A549 (cell line): ENCODE results near the gene ESR2. TPM values are rescaled to one million over a fixed set of nuclear protein-coding genes. Genes with fewer than 3 reads are reported as not detected.
A peak's percentile ranks its signal among the peaks of the same experiment; 100 is the strongest.

Experiments
- ATAC-seq, 2 experiments: fragments of 200-7000 bp in 1 of 2; fragments of >200 bp in 1 of 2; cut with Nextera tagmentation in 1 of 2; cut with Tn5 transposase in 1 of 2; 3 replicates each; pipeline versions ENCODE4 v1.8.0 to v1.9.1; 2018 to 2020; ENCODE audit warnings: mild to moderate bottlenecking in 1 of 2, moderate library complexity in 1 of 2
- CTCF ChIA-PET: fragments of 300-600 bp; sonication (Branson Sonifier 250); formaldehyde crosslinking; extraction: SDS; loops from one replicate; lab custom pipeline; 2021; ENCODE audit warnings: antibody characterized with exemption, inconsistent platforms; lab: Yijun Ruan, JAX
- POLR2A ChIA-PET: fragments of 350-600 bp; formaldehyde crosslinking; extraction: SDS; loops from one replicate; lab custom pipeline; 2021; ENCODE audit warnings: antibody characterized with exemption, inconsistent platforms; lab: Yijun Ruan, JAX
- DNase-seq, 2 experiments: peaks; one replicate each; pipeline versions ENCODE4 v3.0.0 to v3.0.0-alpha.2; 2011 to 2016; ENCODE audit warnings: low read depth in 1 of 2, low spot score in 1 of 2
- FAIRE-seq: peaks from 2 replicates; lab custom pipeline; 2011; peaks lifted over from hg19 to GRCh38; lab: Jason Lieb, UNC
- H3K27ac ChIP-seq, 2 experiments: fragments of >200 bp; sonication (Bioruptor Twin); formaldehyde crosslinking; 3 replicates each; pipeline ENCODE4 v1.5.1; 2016 to 2017
- H3K4me1 ChIP-seq: fragments of >200 bp; sonication (Bioruptor Twin); formaldehyde crosslinking; 3 replicates; pipeline ENCODE4 v1.6.1; 2016
- H3K4me2 ChIP-seq: fragments of >200 bp; sonication (Bioruptor Twin); formaldehyde crosslinking; 3 replicates; pipeline ENCODE4 v1.6.1; 2016
- H3K4me3 ChIP-seq: fragments of >200 bp; sonication (Bioruptor Twin); formaldehyde crosslinking; 3 replicates; pipeline ENCODE4 v1.5.1; 2016
- H3K9me3 ChIP-seq: fragments of >200 bp; sonication (Bioruptor Twin); formaldehyde crosslinking; 3 replicates; pipeline ENCODE4 v1.6.1; 2016
- BHLHE40 ChIP-seq: IDR thresholded peaks from 2 replicates; pipeline ENCODE4 v1.6.1; 2012; ENCODE audit warnings: low read depth, low read length, inconsistent platforms
- CBX2 ChIP-seq: fragments of 200-600 bp; sonication (generic); IDR thresholded peaks from 2 replicates; pipeline ENCODE4 v1.6.1; 2016; ENCODE audit warnings: low read depth, mild to moderate bottlenecking, borderline replicate concordance
- E2F6 ChIP-seq: IDR thresholded peaks from 2 replicates; pipeline ENCODE4 v1.6.1; 2012; ENCODE audit warnings: low read depth, borderline replicate concordance
- EHF ChIP-seq: fragments of 250-450 bp; sonication (Bioruptor Pico); IDR thresholded peaks from 2 replicates; pipeline ENCODE4 v1.5.0; 2020; ENCODE audit warnings: mild to moderate bottlenecking
- EHMT2 ChIP-seq: fragments of 200-600 bp; sonication (generic); IDR thresholded peaks from 2 replicates; pipeline ENCODE4 v1.6.1; 2016; ENCODE audit warnings: antibody characterized with exemption, low read depth, mild to moderate bottlenecking, moderate library complexity
- EP300 ChIP-seq, 2 experiments: fragments of >200 bp; sonication (Bioruptor Twin); formaldehyde crosslinking; IDR thresholded peaks; 2 replicates in 1 of 2; 3 replicates in 1 of 2; pipeline ENCODE4 v1.6.1; 2016 to 2017
- FOSL2 ChIP-seq, 2 experiments: fragments of 450-650 bp in 1 of 2; fragments of >200 bp in 1 of 2; sonication (Bioruptor Twin) in 1 of 2; formaldehyde crosslinking; IDR thresholded peaks; 2 replicates each; pipeline versions ENCODE4 v1.5.0 to v1.6.1; 2016 to 2020; ENCODE audit warnings: mild to moderate bottlenecking in 1 of 2, moderate library complexity in 1 of 2
- FOXS1 ChIP-seq: fragments of 250-450 bp; sonication (Bioruptor Pico); IDR thresholded peaks from 2 replicates; pipeline ENCODE4 v1.5.0; 2020; ENCODE audit warnings: mild to moderate bottlenecking, moderate library complexity
- GATA3 ChIP-seq: IDR thresholded peaks from 2 replicates; pipeline ENCODE4 v1.6.1; 2012; ENCODE audit warnings: borderline replicate concordance
- HES2 ChIP-seq: fragments of >200 bp; sonication (Bioruptor Twin); formaldehyde crosslinking; IDR thresholded peaks from 2 replicates; pipeline ENCODE4 v1.6.1; 2016
- HOXB5 ChIP-seq: fragments of 250-450 bp; sonication (Bioruptor Pico); IDR thresholded peaks from 2 replicates; pipeline ENCODE4 v1.5.0; 2020; ENCODE audit warnings: mild to moderate bottlenecking, moderate library complexity
- JUN ChIP-seq, 2 experiments: fragments of >200 bp; sonication (Bioruptor Twin); formaldehyde crosslinking; IDR thresholded peaks; 2 replicates in 1 of 2; 3 replicates in 1 of 2; pipeline ENCODE4 v1.6.1; 2016 to 2017
- JUNB ChIP-seq: fragments of >200 bp; sonication (Bioruptor Twin); formaldehyde crosslinking; IDR thresholded peaks from 2 replicates; pipeline ENCODE4 v1.6.1; 2016
- MAX ChIP-seq: IDR thresholded peaks from 2 replicates; pipeline ENCODE4 v1.6.1; 2012
- NPAS2 ChIP-seq: fragments of 250-450 bp; sonication (Bioruptor Pico); IDR thresholded peaks from 2 replicates; pipeline ENCODE4 v1.8.0; 2022; ENCODE audit warnings: mild to moderate bottlenecking, moderate library complexity, borderline replicate concordance
- PBX3 ChIP-seq: IDR thresholded peaks from 2 replicates; pipeline ENCODE4 v1.6.1; 2012
- PHF8 ChIP-seq: fragments of 200-600 bp; sonication (generic); IDR thresholded peaks from 2 replicates; pipeline ENCODE4 v1.6.1; 2016; ENCODE audit warnings: low read depth, mild to moderate bottlenecking, antibody characterized with exemption, moderate library complexity, borderline replicate concordance
- POLR2A ChIP-seq: IDR thresholded peaks from 2 replicates; pipeline ENCODE4 v1.6.1; 2012; ENCODE audit warnings: mild to moderate bottlenecking, low read length
- RAD21 ChIP-seq, 2 experiments: fragments of >200 bp in 1 of 2; sonication (Bioruptor Twin) in 1 of 2; formaldehyde crosslinking in 1 of 2; IDR thresholded peaks in 1 of 2; conservative IDR thresholded peaks in 1 of 2; 2 replicates in 1 of 2; 3 replicates in 1 of 2; pipeline ENCODE4 v1.6.1; 2012 to 2018; ENCODE audit warnings: inconsistent platforms in 1 of 2
- RARB ChIP-seq: fragments of 250-450 bp; sonication (Bioruptor Pico); IDR thresholded peaks from 2 replicates; pipeline ENCODE4 v1.8.0; 2021; ENCODE audit warnings: mild to moderate bottlenecking, moderate library complexity
- RCOR1 ChIP-seq: fragments of 150-350 bp; IDR thresholded peaks from 2 replicates; pipeline ENCODE4 v1.6.1; 2014; ENCODE audit warnings: antibody characterized with exemption, low read length, low read depth
- SREBF2 ChIP-seq: fragments of 450-650 bp; IDR thresholded peaks from 2 replicates; pipeline ENCODE4 v1.6.1; 2014; ENCODE audit warnings: mild to moderate bottlenecking, moderate library complexity
- TP53 ChIP-seq: fragments of 250-450 bp; sonication (Bioruptor Pico); IDR thresholded peaks from 2 replicates; pipeline ENCODE4 v1.5.0; 2021; ENCODE audit warnings: mild to moderate bottlenecking, moderate library complexity
- ZNF302 ChIP-seq: fragments of 250-450 bp; sonication (Bioruptor Pico); IDR thresholded peaks from 2 replicates; pipeline ENCODE4 v1.9.0; 2021; ENCODE audit warnings: inconsistent platforms, mild to moderate bottlenecking, moderate library complexity
- ZSCAN20 ChIP-seq: fragments of 250-450 bp; sonication (Bioruptor Pico); IDR thresholded peaks from 2 replicates; pipeline ENCODE4 v1.8.0; 2022; ENCODE audit warnings: mild to moderate bottlenecking, moderate library complexity
- WGBS: methylation state at CpG from one replicate; pipeline ENCODE4 v1.1.6; 2017; ENCODE audit errors: missing lambda C conversion rate; 5-methylcytosine and 5-hydroxymethylcytosine counted together
- polyA plus RNA-seq, 4 experiments: library from polyadenylated mRNA; depleted of rRNA in 3 of 4; stranded (reverse); fragments of >200 nt; fragmentation: RNase III in 1 of 4; extraction: RNeasy Plus Mini Kit Qiagen cat#74134 plus additional on column Dnase treatment in 1 of 4; gene quantifications; 2 replicates in 3 of 4; 3 replicates in 1 of 4; pipeline ENCODE4 v1.2.3, GENCODE V29; 2011 to 2017
- TF ChIP-seq, protein P1 (sequence below): fragments of >200 bp; sonication (Bioruptor Twin); formaldehyde crosslinking; IDR thresholded peaks from 3 replicates; pipeline ENCODE4 v1.6.1; 2016
- TF ChIP-seq, protein P2 (sequence below): fragments of 250-450 bp; sonication (Bioruptor Pico); IDR thresholded peaks from 2 replicates; pipeline ENCODE4 v1.5.0; 2021; ENCODE audit warnings: mild to moderate bottlenecking, moderate library complexity, borderline replicate concordance

Gene ESR2
- polyA plus RNA-seq, 2 of the 4 experiments (the other 2 are of a cell fraction): 0.05 to 0.06 TPM

- H3K27ac ChIP-seq: peak overlapping the region; percentile 94 to 95
- H3K4me2 ChIP-seq: peak overlapping the region; percentile 82
- ChIA-PET CTCF (interaction anchor here (0.6 to 3.0 kb wide), 9 partner anchors 9 to 554 kb away, joined by 3 to 11 read pairs (median 4); no protein-coding TSS in a partner anchor), POLR2A (interaction anchor here (1.2 to 2.3 kb wide), 8 partner anchors 14 to 696 kb away, joined by 3 to 16 read pairs (median 6); partner anchors contain the start of genes HSPA2, MTHFD1, WDR89 and ZBTB1)
- H3K4me1 ChIP-seq: peaks cover 17% of the 10 kb centered on the region
- peaks cover 9% of the 10 kb centered on the region; the same call in 2 of the 3 replicates for H3K9me3 ChIP-seq
- DNase-seq (peak; percentile 49 to 77), ATAC-seq (peak; percentile 85 to 88), FAIRE-seq (no peak)
- under 1% methylated on average over 29 of the region's 49 CpGs for WGBS
- TF ChIP-seq RARB (CRISPR knock-in tag) (0 out of 2 replicates have a peak, but pooled peaks have one; percentile 23), MAX (peak; percentile 41; the same call in 1 of the 2 replicates), PHF8 (peak; percentile 51; the same call in 1 of the 2 replicates), EHF (no peak), BHLHE40 (no peak), POLR2A (peak; percentile 79), JUN (IDR thresholded peaks at IDR 0.05) (peak in 1 of 2 experiments; percentile 80; a peak in 1 of 5 replicates), GATA3 (no peak), EP300 (IDR thresholded peaks at IDR 0.05) (no peak), E2F6 (peak; percentile 18; the same call in 1 of the 2 replicates)
- TF ChIP-seq, protein P1, sequence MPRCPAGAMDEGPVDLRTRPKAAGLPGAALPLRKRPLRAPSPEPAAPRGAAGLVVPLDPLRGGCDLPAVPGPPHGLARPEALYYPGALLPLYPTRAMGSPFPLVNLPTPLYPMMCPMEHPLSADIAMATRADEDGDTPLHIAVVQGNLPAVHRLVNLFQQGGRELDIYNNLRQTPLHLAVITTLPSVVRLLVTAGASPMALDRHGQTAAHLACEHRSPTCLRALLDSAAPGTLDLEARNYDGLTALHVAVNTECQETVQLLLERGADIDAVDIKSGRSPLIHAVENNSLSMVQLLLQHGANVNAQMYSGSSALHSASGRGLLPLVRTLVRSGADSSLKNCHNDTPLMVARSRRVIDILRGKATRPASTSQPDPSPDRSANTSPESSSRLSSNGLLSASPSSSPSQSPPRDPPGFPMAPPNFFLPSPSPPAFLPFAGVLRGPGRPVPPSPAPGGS: no peak
- peak overlapping the region; percentile 83 for H3K4me3 ChIP-seq
Observed at GRCh38 chr14:64337888-64338615, 43.9 kb upstream of the ESR2 start.

DNA sequence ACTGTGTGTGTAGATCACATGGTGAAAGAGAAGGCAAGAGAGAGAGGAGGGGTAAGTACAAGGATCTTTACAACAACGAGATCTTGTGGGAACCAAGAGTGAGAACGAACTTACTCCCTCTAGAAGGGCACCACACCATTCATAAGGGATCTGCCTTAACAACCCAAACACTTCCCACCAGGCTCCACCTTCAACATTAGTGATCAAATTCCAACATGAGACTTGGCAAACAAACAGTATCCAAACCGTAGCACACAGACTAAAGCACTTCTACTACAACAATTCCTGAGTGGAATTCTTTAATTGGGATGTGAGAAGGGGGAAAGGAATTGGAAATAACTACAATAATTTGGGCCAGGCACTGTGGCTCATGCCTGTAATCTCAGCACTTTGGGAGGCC lies 35.0 kb upstream of the ESR2 start:
- ChIA-PET CTCF (interaction anchor here (1.3 to 1.7 kb wide), 2 partner anchors 9 to 101 kb away, joined by 3 to 4 read pairs; no protein-coding TSS in a partner anchor), POLR2A (no interaction called here)
- DNase-seq (no peak), FAIRE-seq (no peak), ATAC-seq (no peak)
- WGBS: 52% methylated on average over 3 of the region's 3 CpGs
- no peak overlapping the region for H3K27ac ChIP-seq
- no peak overlapping the region for H3K4me2 ChIP-seq
- no peak overlapping the region for H3K4me3 ChIP-seq
- no peaks in the 10 kb centered on the region for H3K9me3 ChIP-seq
- H3K4me1 ChIP-seq: peaks cover 8% of the 10 kb centered on the region; the same call in 2 of the 3 replicates
- TF ChIP-seq RAD21 (conservative IDR thresholded peaks at IDR 0.05 in 1 of 2, IDR thresholded peaks at IDR 0.05 in 1 of 2) (no peak), TP53 (CRISPR knock-in tag) (no peak), RCOR1 (no peak), CBX2 (no peak), HOXB5 (CRISPR knock-in tag) (no peak), PHF8 (no peak), ZSCAN20 (CRISPR knock-in tag) (no peak), EHMT2 (no peak), FOSL2 (IDR thresholded peaks at IDR 0.05) (no peak), FOSL2 (CRISPR knock-in tag; IDR thresholded peaks at IDR 0.05) (no peak), SREBF2 (no peak), JUNB (no peak), PBX3 (no peak), HES2 (no peak), E2F6 (no peak), FOXS1 (CRISPR knock-in tag) (no peak), NPAS2 (CRISPR knock-in tag) (no peak), ZNF302 (CRISPR knock-in tag) (no peak)
- TF ChIP-seq, protein P1: no peak
- TF ChIP-seq, protein P2, sequence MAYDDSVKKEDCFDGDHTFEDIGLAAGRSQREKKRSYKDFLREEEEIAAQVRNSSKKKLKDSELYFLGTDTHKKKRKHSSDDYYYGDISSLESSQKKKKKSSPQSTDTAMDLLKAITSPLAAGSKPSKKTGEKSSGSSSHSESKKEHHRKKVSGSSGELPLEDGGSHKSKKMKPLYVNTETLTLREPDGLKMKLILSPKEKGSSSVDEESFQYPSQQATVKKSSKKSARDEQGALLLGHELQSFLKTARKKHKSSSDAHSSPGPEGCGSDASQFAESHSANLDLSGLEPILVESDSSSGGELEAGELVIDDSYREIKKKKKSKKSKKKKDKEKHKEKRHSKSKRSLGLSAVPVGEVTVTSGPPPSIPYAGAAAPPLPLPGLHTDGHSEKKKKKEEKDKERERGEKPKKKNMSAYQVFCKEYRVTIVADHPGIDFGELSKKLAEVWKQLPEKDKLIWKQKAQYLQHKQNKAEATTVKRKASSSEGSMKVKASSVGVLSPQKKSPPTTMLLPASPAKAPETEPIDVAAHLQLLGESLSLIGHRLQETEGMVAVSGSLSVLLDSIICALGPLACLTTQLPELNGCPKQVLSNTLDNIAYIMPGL (CRISPR knock-in tag): no peak
